Right lung (tissue), 5 donors: Measurements from ENCODE around the gene SEC11C. TPM values are rescaled to one million over a fixed set of nuclear protein-coding genes. Genes with fewer than 3 reads are reported as not detected.

Experiments
- DNase-seq, 2 donors: peaks; one replicate each; pipeline ENCODE4 v3.0.0-alpha.2; 2013
- polyA plus RNA-seq, 5 donors: library from polyadenylated mRNA; unstranded; fragments of 120-200 nt; gene quantifications; one replicate each; pipeline versions ENCODE4 v1.2.1 to v1.2.3, GENCODE V29; 2013; ENCODE audit warnings: inconsistent platforms in 1 of 5, low replicate concordance in 1 of 5; ENCODE audit not compliant: insufficient read length in 5 of 5, insufficient read depth in 1 of 5

The SEC11C gene
- polyA plus RNA-seq, 5 donors = 77.8 to 111 (median 97.7) TPM

DNA sequence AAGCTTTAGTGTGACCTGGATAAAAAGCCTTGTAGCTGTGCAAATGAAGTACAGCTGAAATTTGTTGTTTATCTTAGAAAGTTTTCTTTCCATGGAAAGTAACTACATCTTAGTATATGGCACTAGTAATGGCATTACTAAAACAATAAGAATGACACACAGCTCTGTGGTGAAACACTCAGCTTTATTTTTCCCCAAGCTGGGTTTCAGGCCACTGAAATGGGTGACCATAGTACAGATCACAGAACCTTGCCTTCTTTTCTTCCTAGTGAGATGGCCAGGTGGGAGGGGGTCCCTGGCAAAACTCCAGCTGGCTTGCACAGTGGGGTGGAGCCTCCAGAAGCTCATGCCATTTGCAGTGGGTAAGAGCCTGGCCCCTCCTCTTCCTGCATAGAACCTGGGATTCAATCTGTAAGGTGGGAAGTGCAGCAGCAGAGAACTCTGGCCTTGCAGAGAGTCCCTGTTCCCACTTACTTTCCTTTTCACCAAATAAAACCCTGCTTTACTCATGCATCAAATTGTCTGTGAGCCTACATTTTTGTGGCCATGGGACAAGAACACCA is 62.7 kb downstream of the SEC11C start:
- no peak for DNase-seq

- DNase-seq = no peak
Measured at GRCh38 chr18:59207506-59207905, 67.8 kb downstream of the SEC11C start.

Other genes with a start within 250 kb of the SEC11C start
- 10 to 100 TPM; 56.9 to 85.7 (median 64.2) TPM for gene GRP, start 80.3 kb downstream of the SEC11C start, polyA plus RNA-seq
- gene RAX, start 133.6 kb downstream of the SEC11C start, polyA plus RNA-seq = not detected
- gene CPLX4, start 178.8 kb downstream of the SEC11C start, polyA plus RNA-seq = not detected
- gene LMAN1, start 219.4 kb downstream of the SEC11C start, polyA plus RNA-seq = 100 to 1,000 TPM in 2 of 5 donors, 10 to 100 TPM in 3; 77.0 to 122 (median 97.6) TPM